HAP-1 (cell line): Measurements from ENCODE around the gene HCN2.
"Not testable (repeated sequence)": the region's sequence is repeated elsewhere in the genome, so short reads cannot be mapped to it uniquely, and the experiment has no call there.

ENCODE experiments used
- DNase-seq, 2 experiments: peaks; one replicate each; pipeline ENCODE4 v3.0.0-alpha.2; 2016 to 2020; ENCODE audit warnings: low spot score in 2 of 2
- H3K27me3 ChIP-seq: fragments of 250-450 bp; sonication (Bioruptor Pico); 2 replicates; pipeline ENCODE4 v1.5.1; 2020; ENCODE audit warnings: low read depth, mild to moderate bottlenecking, moderate library complexity
- H3K36me3 ChIP-seq: fragments of 250-450 bp; sonication (Bioruptor Pico); replicated peaks from 2 replicates; pipeline ENCODE4 v1.5.1; 2020; ENCODE audit warnings: mild to moderate bottlenecking
- H3K4me1 ChIP-seq: fragments of 250-450 bp; sonication (Bioruptor Pico); 2 replicates; pipeline ENCODE4 v1.5.1; 2020; ENCODE audit warnings: mild to moderate bottlenecking
- H3K4me3 ChIP-seq: fragments of 250-450 bp; sonication (Bioruptor Pico); 2 replicates; pipeline ENCODE4 v1.5.1; 2020; ENCODE audit warnings: mild to moderate bottlenecking, moderate library complexity
- H3K9me3 ChIP-seq: fragments of 250-450 bp; sonication (Bioruptor Pico); 2 replicates; pipeline ENCODE4 v1.5.1; 2020; ENCODE audit warnings: mild to moderate bottlenecking, moderate library complexity
- in situ Hi-C: fragments of 300-500 bp; cut with MboI; formaldehyde crosslinking; loops from 3 replicates; pipeline ENCODE4 v1.14.3; 2020; ENCODE audit warnings: low sequenced_read_pairs, inconsistent platforms, mixed read lengths

HCN2 gene

DNA sequence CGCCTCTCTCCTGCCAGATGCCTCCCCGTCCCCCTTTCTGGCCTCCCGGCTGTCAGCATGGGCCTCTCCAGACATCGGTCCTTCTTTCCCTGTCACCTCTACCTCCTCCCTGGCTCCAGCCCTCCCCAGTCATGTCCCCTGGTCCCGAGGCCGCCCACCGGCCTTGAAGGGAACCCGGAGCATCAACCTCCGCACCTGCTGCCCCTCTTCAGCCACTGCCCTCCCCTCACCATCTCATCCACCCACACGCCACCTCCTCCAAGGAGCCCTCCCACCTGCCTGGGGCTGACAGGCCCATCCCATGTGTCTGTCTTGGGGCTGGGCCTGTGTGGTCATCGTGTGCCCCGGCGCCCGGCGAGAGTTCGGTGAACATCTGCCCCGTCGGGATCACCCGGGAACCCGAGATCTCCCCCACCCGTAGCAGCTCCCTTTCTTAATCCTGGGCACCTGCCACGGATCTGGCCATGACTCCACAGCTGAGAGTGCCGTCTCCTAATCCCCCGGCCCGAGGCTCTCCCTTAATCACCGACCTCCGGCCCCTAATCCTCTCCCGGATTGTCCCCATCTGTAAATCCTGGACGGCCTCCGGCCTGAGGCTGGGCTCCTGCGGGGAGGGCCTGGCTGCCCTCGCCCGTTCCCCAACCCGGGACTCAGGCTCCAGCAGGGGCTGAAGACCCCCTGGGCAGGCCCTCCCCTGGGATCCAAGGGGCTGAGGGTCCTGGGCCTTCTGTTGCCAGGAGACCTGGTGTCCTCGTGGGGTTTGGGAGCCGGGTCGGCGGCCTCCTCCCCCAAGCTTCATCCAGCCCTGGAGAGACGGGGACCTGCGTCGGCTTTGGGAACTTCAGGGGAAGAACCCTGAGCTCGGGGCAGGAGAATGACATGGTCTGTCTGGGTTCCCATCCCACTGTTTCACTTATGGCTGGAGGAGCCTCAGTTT, 5.9 kb downstream of the HCN2 start:
- no peaks in the 10 kb centered on the region for H3K36me3 ChIP-seq
- DNase-seq = no peak
- peaks cover 27% of the 10 kb centered on the region for H3K27me3 ChIP-seq
- in situ Hi-C loops = loop anchor here (25.0 kb wide), 1 partner anchor 142 kb away; no protein-coding TSS in a partner anchor
- no peak overlapping the region for H3K4me3 ChIP-seq
- no peaks in the 10 kb centered on the region for H3K4me1 ChIP-seq
- no peaks in the 10 kb centered on the region for H3K9me3 ChIP-seq

DNA sequence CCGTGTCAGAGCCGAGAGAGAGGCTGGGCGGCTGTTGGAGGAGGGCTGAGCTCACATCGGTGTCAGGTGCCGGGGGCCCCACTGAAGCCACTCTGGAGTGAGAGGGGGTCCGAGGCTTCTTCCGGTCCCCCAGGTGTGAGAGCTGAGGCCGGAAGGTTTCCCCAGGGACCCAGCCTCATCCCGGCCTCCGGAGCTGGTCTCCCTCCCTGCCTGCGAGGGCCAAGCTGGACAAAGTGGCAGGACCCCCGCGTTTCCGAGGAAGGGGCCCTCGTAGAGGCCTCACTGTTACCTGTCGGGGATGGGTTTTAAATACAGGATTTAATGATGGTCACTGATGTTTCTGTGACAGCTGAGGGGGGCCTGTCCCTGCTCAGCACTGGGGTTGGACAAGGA, 6.6 kb downstream of the HCN2 start:
- H3K4me1 ChIP-seq = no peaks in the 10 kb centered on the region
- no peak overlapping the region for H3K4me3 ChIP-seq
- in situ Hi-C loops = loop anchor here (25.0 kb wide), 1 partner anchor 141 kb away; no protein-coding TSS in a partner anchor
- H3K9me3 ChIP-seq = no peaks in the 10 kb centered on the region
- H3K36me3 ChIP-seq = no peaks in the 10 kb centered on the region
- peaks cover 20% of the 10 kb centered on the region for H3K27me3 ChIP-seq
- DNase-seq = no peak

DNA sequence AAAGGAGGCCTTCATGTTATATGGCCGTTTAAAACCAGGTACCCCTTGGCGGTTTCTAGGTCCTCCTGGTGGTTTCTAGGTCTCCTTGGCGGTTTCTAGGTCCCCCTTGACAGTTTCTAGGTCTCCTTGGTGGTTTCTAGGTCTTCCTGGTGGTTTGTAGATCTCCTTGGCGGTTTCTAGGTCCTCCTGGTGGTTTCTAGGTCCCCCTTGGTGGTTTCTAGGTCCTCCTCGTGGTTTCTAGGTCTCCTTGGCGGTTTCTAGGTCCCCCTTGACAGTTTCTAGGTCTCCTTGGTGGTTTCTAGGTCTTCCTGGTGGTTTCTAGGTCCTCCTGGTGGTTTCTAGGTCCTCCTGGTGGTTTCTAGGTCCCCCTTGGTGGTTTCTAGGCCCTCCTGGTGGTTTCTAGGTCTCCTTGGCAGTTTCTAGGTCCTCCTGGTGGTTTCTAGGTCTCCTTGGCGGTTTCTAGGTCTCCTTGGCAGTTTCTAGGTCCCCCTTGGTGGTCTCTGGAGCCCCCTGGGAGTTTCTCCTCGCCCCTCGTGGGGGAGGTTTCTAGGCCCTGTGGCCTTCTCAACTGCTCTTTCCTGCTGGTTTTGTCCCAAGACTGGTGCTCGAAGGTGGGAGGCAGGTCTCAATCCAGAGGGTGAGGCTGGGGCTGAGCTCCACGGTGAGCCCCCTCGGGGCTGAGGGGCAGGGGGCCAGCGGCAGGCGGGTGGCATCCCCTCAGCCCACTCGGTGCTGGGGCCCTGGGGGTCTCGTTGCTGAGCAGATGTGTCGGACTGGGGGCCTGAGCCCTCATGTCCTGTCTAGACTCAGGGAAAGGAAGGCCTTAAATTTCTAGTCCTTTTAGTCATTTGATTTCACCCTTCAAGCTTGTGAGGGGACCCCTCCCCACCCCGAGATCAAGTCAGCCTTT, 8.0 kb downstream of the HCN2 start:
- no peaks in the 10 kb centered on the region for H3K36me3 ChIP-seq
- DNase-seq = no peak
- in situ Hi-C loops = loop anchor here (25.0 kb wide), 1 partner anchor 140 kb away; no protein-coding TSS in a partner anchor
- H3K9me3 ChIP-seq = no peaks in the 10 kb centered on the region
- no peak overlapping the region for H3K4me3 ChIP-seq
- peaks cover 15% of the 10 kb centered on the region for H3K27me3 ChIP-seq
- H3K4me1 ChIP-seq = no peaks in the 10 kb centered on the region

DNA sequence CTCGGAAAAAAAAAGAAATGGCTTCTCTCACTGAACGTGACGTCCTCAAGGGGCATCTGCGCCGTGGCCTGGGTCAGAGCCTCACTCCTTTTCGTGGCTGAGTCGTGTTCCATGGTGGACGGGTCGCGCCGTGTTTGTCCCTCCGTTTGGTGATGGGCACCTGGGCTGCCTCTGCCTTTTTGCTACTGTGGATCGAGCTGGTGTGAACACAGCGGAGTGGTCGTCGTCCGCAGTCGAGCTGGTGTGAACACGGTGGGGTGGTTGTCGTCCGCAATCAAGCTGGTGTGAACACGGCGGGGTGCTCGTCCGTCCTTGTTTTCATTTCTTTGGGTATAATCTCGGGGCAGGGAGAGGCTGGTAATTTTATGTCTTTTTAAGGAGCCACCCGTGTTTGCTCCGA, 11.6 kb downstream of the HCN2 start:
- in situ Hi-C loops = no loop called here
- H3K27me3 ChIP-seq = no peaks in the 10 kb centered on the region
- H3K4me1 ChIP-seq = no peaks in the 10 kb centered on the region
- no peak overlapping the region for H3K4me3 ChIP-seq
- no peaks in the 10 kb centered on the region for H3K36me3 ChIP-seq
- peaks cover 3% of the 10 kb centered on the region; the same call in 1 of the 2 replicates for H3K9me3 ChIP-seq
- DNase-seq = no peak

- no peaks in the 10 kb centered on the region for H3K27me3 ChIP-seq
- peaks cover 3% of the 10 kb centered on the region; the same call in 1 of the 2 replicates for H3K9me3 ChIP-seq
- H3K36me3 ChIP-seq = no peaks in the 10 kb centered on the region
- DNase-seq = no peak
- H3K4me3 ChIP-seq = no peak overlapping the region
- no peaks in the 10 kb centered on the region for H3K4me1 ChIP-seq
- in situ Hi-C loops = no loop called here
Measured at GRCh38 chr19:601790-602189, 12.1 kb downstream of the HCN2 start.

DNA sequence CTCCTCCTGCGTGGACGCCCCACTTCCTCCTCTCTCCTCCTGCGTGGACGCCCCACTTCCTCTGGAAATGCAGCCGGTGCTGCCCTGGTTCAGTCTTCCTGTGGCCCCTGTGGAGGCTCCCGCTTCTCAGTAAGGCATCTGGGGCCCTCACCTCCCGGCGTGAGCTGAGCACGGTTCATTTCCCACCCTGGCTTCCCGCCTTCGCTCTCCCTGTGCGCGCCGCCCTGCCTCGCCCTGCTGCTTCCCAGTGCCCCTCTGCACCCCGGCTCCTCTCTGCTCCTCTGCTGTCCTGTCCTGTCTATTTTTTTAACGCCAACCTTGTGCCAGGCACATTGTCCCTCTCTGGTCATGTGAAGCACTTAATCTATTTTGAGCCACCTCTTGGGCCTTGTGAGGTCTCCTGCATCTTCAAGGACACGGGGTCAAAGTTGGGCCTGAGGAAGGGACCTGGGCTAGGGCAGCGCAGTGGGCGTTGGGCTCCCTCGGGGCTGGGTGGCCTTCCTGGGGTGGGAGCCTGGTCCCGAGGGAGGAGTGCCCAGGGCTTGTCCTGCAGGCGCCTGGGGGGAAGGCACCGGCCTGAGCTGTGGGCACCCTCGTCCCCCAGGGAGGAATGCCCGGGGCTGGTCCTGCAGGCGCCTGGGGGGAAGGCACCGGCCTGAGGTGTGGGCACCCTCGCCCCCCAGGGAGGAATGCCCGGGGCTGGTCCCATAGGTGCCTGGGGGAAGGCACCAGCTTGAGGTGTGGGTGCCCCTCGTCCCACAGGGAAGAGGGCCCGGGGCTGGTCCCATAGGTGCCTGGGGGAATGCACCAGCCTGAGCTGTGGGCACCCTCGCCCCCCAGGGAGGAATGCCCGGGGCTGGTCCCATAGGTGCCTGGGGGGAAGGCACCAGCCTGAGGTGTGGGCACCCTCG, 13.0 kb downstream of the HCN2 start:
- Histone ChIP-seq H3K4me3 (no peak overlapping the region), H3K9me3 (peaks cover 3% of the 10 kb centered on the region; the same call in 1 of the 2 replicates), H3K27me3 (no peaks in the 10 kb centered on the region), H3K36me3 (no peaks in the 10 kb centered on the region), H3K4me1 (no peaks in the 10 kb centered on the region)
- in situ Hi-C loops = no loop called here
- DNase-seq = no peak

DNA sequence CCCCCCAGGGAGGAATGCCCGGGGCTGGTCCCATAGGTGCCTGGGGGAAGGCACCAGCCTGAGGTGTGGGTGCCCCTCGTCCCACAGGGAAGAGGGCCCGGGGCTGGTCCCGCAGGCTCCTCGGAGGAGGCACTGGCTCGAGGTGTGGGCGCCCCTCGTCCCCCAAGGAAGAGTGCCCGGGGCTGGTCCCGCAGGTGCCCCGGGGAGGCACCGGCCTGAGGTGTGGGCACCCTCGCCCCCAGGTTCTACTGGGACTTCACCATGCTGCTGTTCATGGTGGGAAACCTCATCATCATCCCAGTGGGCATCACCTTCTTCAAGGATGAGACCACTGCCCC, 13.6 kb downstream of the HCN2 start:
- H3K4me3 ChIP-seq, H3K27me3 ChIP-seq, DNase-seq, H3K4me1 ChIP-seq, H3K9me3 ChIP-seq, H3K36me3 ChIP-seq, in situ Hi-C loops: not testable (repeated sequence)

- H3K4me1 ChIP-seq, H3K36me3 ChIP-seq, in situ Hi-C loops, H3K4me3 ChIP-seq, H3K9me3 ChIP-seq, H3K27me3 ChIP-seq, DNase-seq: not testable (repeated sequence)
Measured at GRCh38 chr19:603779-604178, 14.1 kb downstream of the HCN2 start.

DNA sequence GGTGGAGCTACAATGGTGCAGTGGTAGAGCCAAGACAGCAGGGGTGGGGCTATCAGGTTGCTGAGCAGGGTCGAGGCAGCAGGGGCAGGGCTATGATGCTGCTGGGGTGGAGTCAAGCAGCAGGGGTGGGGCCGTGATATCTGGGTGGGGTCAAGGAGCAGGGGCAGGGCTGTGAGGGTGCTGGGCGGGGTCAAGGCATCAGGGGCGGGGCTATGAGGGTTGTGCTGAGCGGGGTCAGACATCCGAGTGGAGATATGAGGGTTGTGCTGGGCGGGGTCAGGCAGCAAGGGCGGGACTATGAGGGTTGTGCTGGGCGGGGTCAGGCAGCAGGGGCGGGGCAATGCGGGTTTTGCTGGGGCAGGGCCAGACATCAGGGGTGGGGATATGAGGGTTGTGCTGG, 14.7 kb downstream of the HCN2 start:
- Histone ChIP-seq H3K36me3 (no peaks in the 10 kb centered on the region), H3K4me1 (no peaks in the 10 kb centered on the region), H3K4me3 (no peak overlapping the region), H3K27me3 (no peaks in the 10 kb centered on the region), H3K9me3 (peaks cover 3% of the 10 kb centered on the region; the same call in 1 of the 2 replicates)
- DNase-seq = peak in 1 of 2 experiments; percentile 57
- in situ Hi-C loops = no loop called here

GRCh38 chr19:605061-605971, 15.6 kb downstream of the HCN2 start:
- H3K4me3 ChIP-seq, in situ Hi-C loops, H3K9me3 ChIP-seq, H3K36me3 ChIP-seq, H3K27me3 ChIP-seq, DNase-seq, H3K4me1 ChIP-seq: not testable (repeated sequence)

DNA sequence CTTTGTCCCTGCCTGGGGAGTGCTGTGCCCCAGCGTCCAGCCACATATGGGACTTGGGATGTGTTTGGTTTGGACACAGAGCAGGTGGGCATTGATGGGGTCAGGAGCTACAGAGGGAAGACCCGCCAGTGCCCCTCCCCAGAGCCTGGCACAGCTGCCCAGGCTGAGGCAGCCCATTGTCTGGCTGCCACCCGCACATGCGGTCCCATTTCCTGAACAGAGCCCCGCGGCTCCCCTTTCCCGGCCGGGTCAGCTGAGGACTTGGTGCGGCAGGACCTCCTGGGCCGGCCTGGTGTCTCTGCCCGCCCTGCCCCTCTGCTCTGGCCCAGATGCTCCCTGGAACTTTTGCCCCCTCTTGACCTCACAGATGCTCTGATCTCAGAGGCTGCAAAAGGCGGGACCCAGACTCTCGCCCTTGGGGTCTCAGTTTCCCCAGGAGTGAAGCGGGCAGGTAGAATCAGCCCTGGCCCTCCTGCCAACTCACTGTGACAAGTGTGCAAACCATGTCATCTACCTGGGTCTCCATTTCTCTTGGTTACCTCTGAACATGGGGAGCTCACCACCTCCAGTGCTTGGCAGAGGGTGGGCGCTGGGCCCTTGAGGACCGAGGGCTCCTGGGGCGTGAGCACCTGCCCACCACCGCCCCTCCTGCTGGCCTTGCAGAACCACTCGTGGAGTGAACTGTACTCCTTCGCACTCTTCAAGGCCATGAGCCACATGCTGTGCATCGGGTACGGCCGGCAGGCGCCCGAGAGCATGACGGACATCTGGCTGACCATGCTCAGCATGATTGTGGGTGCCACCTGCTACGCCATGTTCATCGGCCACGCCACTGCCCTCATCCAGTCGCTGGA, 17.8 kb downstream of the HCN2 start:
- in situ Hi-C loops = no loop called here
- Histone ChIP-seq H3K4me1 (no peaks in the 10 kb centered on the region), H3K9me3 (peaks cover 3% of the 10 kb centered on the region; the same call in 1 of the 2 replicates), H3K36me3 (0 out of 2 replicates have a peak, but pooled peaks cover 3% of the 10 kb centered on the region), H3K27me3 (no peaks in the 10 kb centered on the region), H3K4me3 (no peak overlapping the region)
- no peak for DNase-seq
